Prostate gland (tissue), 2 donors: ENCODE data around the gene DTHD1. TPM values are rescaled to one million over a fixed set of nuclear protein-coding genes. Genes with fewer than 3 reads are reported as not detected.

Source experiments
- DNase-seq: peaks from one replicate; pipeline ENCODE4 v3.0.0-alpha.2; 2019; ENCODE audit warnings: low spot score
- H3K27ac ChIP-seq, 2 donors: fragments of 200-600 bp; sonication (generic); 2 replicates each; pipeline ENCODE4 v1.5.1; 2017 to 2019
- H3K27me3 ChIP-seq: fragments of 200-600 bp; sonication (generic); replicated peaks from 2 replicates; pipeline ENCODE4 v1.5.1; 2019; ENCODE audit not compliant: insufficient read depth
- H3K36me3 ChIP-seq, 2 donors: fragments of 200-600 bp; sonication (generic); 1 replicate in 1 of 2; 2 replicates in 1 of 2; pipeline versions ENCODE4 v1.5.1 to v1.8.1; 2017 to 2019
- H3K4me1 ChIP-seq: fragments of 200-600 bp; sonication (generic); replicated peaks from 2 replicates; pipeline ENCODE4 v1.5.1; 2019
- H3K4me3 ChIP-seq, 2 donors: fragments of 200-600 bp; sonication (generic); 2 replicates each; pipeline ENCODE4 v1.5.1; 2017 to 2019
- H3K9me3 ChIP-seq: fragments of 200-600 bp; sonication (generic); 2 replicates; pipeline ENCODE4 v1.5.1; 2017
- POLR2A ChIP-seq: fragments of 450-650 bp; IDR thresholded peaks from one replicate; pipeline ENCODE4 v1.6.1; 2016; ENCODE audit warnings: antibody characterized with exemption, mild to moderate bottlenecking
- POLR2AphosphoS5 ChIP-seq: sonication (generic); formaldehyde crosslinking; IDR thresholded peaks from one replicate; pipeline ENCODE4 v1.6.1; 2017; ENCODE audit warnings: antibody characterized with exemption
- WGBS: methylation state at CpG from one replicate; pipeline ENCODE4 v1.1.5; 2018; 5-methylcytosine and 5-hydroxymethylcytosine counted together
- intact Hi-C: fragments of 100-400 bp; cut with DNase I; formaldehyde crosslinking; loops from one replicate; pipeline ENCODE4 v1.14.2; 2022
- total RNA-seq, 2 donors: library from RNA; depleted of rRNA; stranded (reverse); fragments of >200 nt; gene quantifications; one replicate each; pipeline ENCODE4 v1.1.0, GENCODE V29; 2016
- TF ChIP-seq, protein P1 (sequence below), 4 experiments: fragments of 200-600 bp in 2 of 4; fragments of 450-650 bp in 2 of 4; sonication (generic) in 2 of 4; IDR thresholded peaks; 1 replicate in 3 of 4; 2 replicates in 1 of 4; pipeline ENCODE4 v1.5.1; 2016 to 2019; ENCODE audit warnings: antibody characterized with exemption in 4 of 4, mild to moderate bottlenecking in 2 of 4, moderate library complexity in 2 of 4

The DTHD1 gene
- total RNA-seq, 2 donors from 2014 or later: 0.91 TPM; not detected in 1

DNA sequence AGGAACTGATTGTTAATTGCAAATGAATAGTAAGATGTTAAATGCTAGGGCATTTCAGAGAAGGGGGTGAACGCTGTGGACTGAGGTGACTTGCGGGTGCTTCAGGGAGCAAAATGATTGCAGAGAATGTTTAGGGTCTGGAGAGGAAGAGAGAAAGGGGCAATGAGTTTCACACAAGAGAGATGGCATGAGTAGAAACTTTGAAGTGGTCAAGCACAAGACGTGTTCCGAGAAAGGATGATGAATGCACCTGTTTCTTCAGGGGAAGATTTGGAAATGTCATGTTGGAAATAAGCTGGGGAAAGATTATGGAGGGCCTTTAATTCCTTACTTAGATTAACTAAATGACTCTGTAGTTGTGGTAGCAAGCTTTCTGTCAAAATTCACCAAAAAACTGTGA, 43.4 kb downstream of the DTHD1 start:
- Histone ChIP-seq H3K4me3 (no peak overlapping the region), H3K9me3 (no peaks in the 10 kb centered on the region), H3K36me3 (no peaks in the 10 kb centered on the region), H3K27me3 (no peaks in the 10 kb centered on the region), H3K27ac (no peak overlapping the region), H3K4me1 (no peaks in the 10 kb centered on the region)
- DNase-seq: no peak
- no peak for TF ChIP-seq POLR2AphosphoS5
- TF ChIP-seq POLR2A: no peak
- TF ChIP-seq, protein P1, sequence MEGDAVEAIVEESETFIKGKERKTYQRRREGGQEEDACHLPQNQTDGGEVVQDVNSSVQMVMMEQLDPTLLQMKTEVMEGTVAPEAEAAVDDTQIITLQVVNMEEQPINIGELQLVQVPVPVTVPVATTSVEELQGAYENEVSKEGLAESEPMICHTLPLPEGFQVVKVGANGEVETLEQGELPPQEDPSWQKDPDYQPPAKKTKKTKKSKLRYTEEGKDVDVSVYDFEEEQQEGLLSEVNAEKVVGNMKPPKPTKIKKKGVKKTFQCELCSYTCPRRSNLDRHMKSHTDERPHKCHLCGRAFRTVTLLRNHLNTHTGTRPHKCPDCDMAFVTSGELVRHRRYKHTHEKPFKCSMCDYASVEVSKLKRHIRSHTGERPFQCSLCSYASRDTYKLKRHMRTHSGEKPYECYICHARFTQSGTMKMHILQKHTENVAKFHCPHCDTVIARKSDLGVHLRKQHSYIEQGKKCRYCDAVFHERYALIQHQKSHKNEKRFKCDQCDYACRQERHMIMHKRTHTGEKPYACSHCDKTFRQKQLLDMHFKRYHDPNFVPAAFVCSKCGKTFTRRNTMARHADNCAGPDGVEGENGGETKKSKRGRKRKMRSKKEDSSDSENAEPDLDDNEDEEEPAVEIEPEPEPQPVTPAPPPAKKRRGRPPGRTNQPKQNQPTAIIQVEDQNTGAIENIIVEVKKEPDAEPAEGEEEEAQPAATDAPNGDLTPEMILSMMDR (IDR thresholded peaks at IDR 0.05): no peak
- 92% methylated on average over 4 of the region's 4 CpGs for WGBS
- intact Hi-C loops: no loop called here

DNA sequence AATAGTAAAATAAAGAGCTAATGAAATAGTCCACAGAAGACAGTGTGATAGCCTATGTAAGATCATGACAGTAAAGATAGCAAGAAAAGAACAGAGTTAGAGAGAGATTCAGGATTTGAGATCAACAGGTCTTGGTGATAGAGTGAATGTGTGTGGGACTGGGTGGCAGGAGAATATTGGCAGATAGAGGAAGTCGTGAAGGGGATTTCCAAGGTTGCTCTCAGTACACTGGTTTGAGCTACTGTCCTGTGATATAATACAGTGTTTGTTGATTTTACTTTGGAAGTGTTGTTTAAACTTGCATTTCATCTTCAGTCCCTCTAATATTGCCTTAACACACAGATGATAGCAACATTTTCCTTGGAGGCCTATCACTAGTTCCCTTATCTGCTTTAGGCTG, 44.1 kb downstream of the DTHD1 start:
- WGBS: 52% methylated on average over 1 of the region's 1 CpG
- intact Hi-C loops: no loop called here
- no peaks in the 10 kb centered on the region for H3K36me3 ChIP-seq
- H3K4me3 ChIP-seq: no peak overlapping the region
- H3K9me3 ChIP-seq: no peaks in the 10 kb centered on the region
- H3K27ac ChIP-seq: no peak overlapping the region
- H3K4me1 ChIP-seq: no peaks in the 10 kb centered on the region
- no peak for TF ChIP-seq POLR2A
- TF ChIP-seq POLR2AphosphoS5: no peak
- TF ChIP-seq, protein P1 (IDR thresholded peaks at IDR 0.05): no peak
- DNase-seq: no peak
- no peaks in the 10 kb centered on the region for H3K27me3 ChIP-seq

- Histone ChIP-seq H3K27ac (no peak overlapping the region), H3K36me3 (no peaks in the 10 kb centered on the region), H3K4me1 (no peaks in the 10 kb centered on the region), H3K27me3 (no peaks in the 10 kb centered on the region), H3K9me3 (no peaks in the 10 kb centered on the region), H3K4me3 (no peak overlapping the region)
- 77% methylated on average over 3 of the region's 3 CpGs for WGBS
- TF ChIP-seq, protein P1 (IDR thresholded peaks at IDR 0.05): no peak
- TF ChIP-seq POLR2A: no peak
- no peak for TF ChIP-seq POLR2AphosphoS5
- DNase-seq: no peak
- intact Hi-C loops: no loop called here
Observed at GRCh38 chr4:36325926-36326325, 44.5 kb downstream of the DTHD1 start.

- H3K27ac ChIP-seq: no peak overlapping the region
- TF ChIP-seq POLR2A: no peak
- no peak for TF ChIP-seq POLR2AphosphoS5
- TF ChIP-seq, protein P1 (IDR thresholded peaks at IDR 0.05): no peak
- intact Hi-C loops: no loop called here
- 92% methylated on average over 4 of the region's 4 CpGs for WGBS
- H3K27me3 ChIP-seq: no peaks in the 10 kb centered on the region
- H3K36me3 ChIP-seq: no peaks in the 10 kb centered on the region
- no peak overlapping the region for H3K4me3 ChIP-seq
- no peaks in the 10 kb centered on the region for H3K4me1 ChIP-seq
- DNase-seq: no peak
- H3K9me3 ChIP-seq: no peaks in the 10 kb centered on the region
Observed at GRCh38 chr4:36326476-36327029, 45.1 kb downstream of the DTHD1 start.

GRCh38 chr4:36327400-36327799, 46.0 kb downstream of the DTHD1 start:
- no peak for TF ChIP-seq POLR2A
- TF ChIP-seq POLR2AphosphoS5: no peak
- TF ChIP-seq, protein P1 (IDR thresholded peaks at IDR 0.05): no peak
- Histone ChIP-seq H3K4me1 (no peaks in the 10 kb centered on the region), H3K4me3 (no peak overlapping the region)

More at GRCh38 chr4:36327400-36327799, 46.0 kb downstream of the DTHD1 start:
- intact Hi-C loops: no loop called here
- WGBS: 60% methylated on average over 5 of the region's 5 CpGs
- Histone ChIP-seq H3K36me3 (no peaks in the 10 kb centered on the region), H3K27ac (no peak overlapping the region), H3K9me3 (no peaks in the 10 kb centered on the region), H3K27me3 (no peaks in the 10 kb centered on the region)
- DNase-seq: no peak
